ENCODE measurements around the gene TECPR1. TPM values are rescaled to one million over a fixed set of nuclear protein-coding genes. Genes with fewer than 3 reads are reported as not detected.

The TECPR1 gene
- total RNA-seq, 6 experiments from 2014 or later: 25.6 to 35.6 (median 29.3) TPM

- Mint-ChIP-seq H3K36me3 (ENCODE audit: low read depth) (peaks cover 5% of the 10 kb centered on the region), H3K27me3 (ENCODE audit: insufficient read depth) (no peaks in the 10 kb centered on the region), H3K4me1 (ENCODE audit: low read depth) (peaks cover 9% of the 10 kb centered on the region), H3K9me3 (no peaks in the 10 kb centered on the region), H3K27ac (no peak overlapping the region), H3K4me3 (no peak overlapping the region)
- no peak for TF ChIP-seq CTCF (IDR thresholded peaks at IDR 0.05)
- no peak for DNase-seq
These were observed 48.6 kb downstream of the TECPR1 start for GRCh38 chr7:98203261-98203963.

- Mint-ChIP-seq H3K36me3 (ENCODE audit: low read depth) (peaks cover 5% of the 10 kb centered on the region), H3K4me1 (ENCODE audit: low read depth) (peaks cover 9% of the 10 kb centered on the region), H3K27me3 (ENCODE audit: insufficient read depth) (no peaks in the 10 kb centered on the region), H3K27ac (no peak overlapping the region), H3K9me3 (no peaks in the 10 kb centered on the region), H3K4me3 (no peak overlapping the region)
- TF ChIP-seq CTCF (IDR thresholded peaks at IDR 0.05): no peak
- no peak for DNase-seq
These were observed 49.5 kb downstream of the TECPR1 start for GRCh38 chr7:98202367-98203195.

GRCh38 chr7:98200364-98200763 lies 51.7 kb downstream of the TECPR1 start:
- Mint-ChIP-seq H3K4me1 (ENCODE audit: low read depth) (peaks cover 9% of the 10 kb centered on the region), H3K27ac (no peak overlapping the region), H3K4me3 (no peak overlapping the region), H3K36me3 (ENCODE audit: low read depth) (no peaks in the 10 kb centered on the region), H3K9me3 (no peaks in the 10 kb centered on the region), H3K27me3 (ENCODE audit: insufficient read depth) (no peaks in the 10 kb centered on the region)
- DNase-seq: no peak
- TF ChIP-seq CTCF (IDR thresholded peaks at IDR 0.05): no peak

- Mint-ChIP-seq H3K36me3 (ENCODE audit: low read depth) (no peaks in the 10 kb centered on the region), H3K4me1 (ENCODE audit: low read depth) (peaks cover 20% of the 10 kb centered on the region), H3K27me3 (ENCODE audit: insufficient read depth) (no peaks in the 10 kb centered on the region), H3K27ac (no peak overlapping the region), H3K9me3 (no peaks in the 10 kb centered on the region), H3K4me3 (no peak overlapping the region)
- no peak for DNase-seq
- TF ChIP-seq CTCF (IDR thresholded peaks at IDR 0.05): no peak
These were observed 52.9 kb downstream of the TECPR1 start for GRCh38 chr7:98199131-98199530.

GRCh38 chr7:98196706-98197605 lies 55.1 kb downstream of the TECPR1 start:
- no peak overlapping the region for H3K4me3 Mint-ChIP-seq
- H3K9me3 Mint-ChIP-seq: no peaks in the 10 kb centered on the region
- no peak for DNase-seq
- H3K4me1 Mint-ChIP-seq (ENCODE audit: low read depth): peaks cover 22% of the 10 kb centered on the region
- H3K27me3 Mint-ChIP-seq (ENCODE audit: insufficient read depth): no peaks in the 10 kb centered on the region
- H3K36me3 Mint-ChIP-seq (ENCODE audit: low read depth): no peaks in the 10 kb centered on the region; the same call in 1 of the 2 replicates
- TF ChIP-seq CTCF (IDR thresholded peaks at IDR 0.05): no peak
- no peak overlapping the region for H3K27ac Mint-ChIP-seq

Measured in HFFc6 (cell line).